Loucy (cell line): ENCODE data around the gene HGFAC.

ENCODE experiments used
- H2AFZ ChIP-seq: fragments of 200-600 bp; sonication (generic); 2 replicates; pipeline ENCODE4 v1.6.0; 2016; ENCODE audit warnings: antibody characterized with exemption, mild to moderate bottlenecking, low read length, moderate library complexity
- H3F3A ChIP-seq: fragments of 200-600 bp; 2 replicates; pipeline ENCODE4 v1.6.0; 2016; ENCODE audit warnings: antibody characterized with exemption, low read depth, mild to moderate bottlenecking
- H3K27me3 ChIP-seq: fragments of 200-600 bp; sonication (generic); 2 replicates; pipeline ENCODE4 v1.6.1; 2014; ENCODE audit warnings: low read length, mild to moderate bottlenecking; ENCODE audit not compliant: insufficient read depth, poor library complexity, severe bottlenecking
- H3K36me3 ChIP-seq: fragments of 200-600 bp; sonication (generic); 2 replicates; pipeline ENCODE4 v1.6.1; 2016; ENCODE audit warnings: low read length; ENCODE audit not compliant: insufficient read depth
- H3K4me1 ChIP-seq: fragments of 200-600 bp; sonication (generic); 2 replicates; pipeline ENCODE4 v1.5.1; 2014; ENCODE audit warnings: low read length, mild to moderate bottlenecking; ENCODE audit not compliant: insufficient read depth, poor library complexity, severe bottlenecking
- H3K4me2 ChIP-seq: fragments of 200-600 bp; sonication (generic); 2 replicates; pipeline ENCODE4 v1.6.0; 2014; ENCODE audit warnings: antibody characterized with exemption, low read length, low read depth, mild to moderate bottlenecking; ENCODE audit not compliant: poor library complexity, severe bottlenecking
- H3K4me3 ChIP-seq: fragments of 200-600 bp; sonication (generic); 2 replicates; pipeline ENCODE4 v1.5.1; 2014; ENCODE audit warnings: low read length, mild to moderate bottlenecking, mixed read lengths; ENCODE audit not compliant: poor library complexity, severe bottlenecking
- H3K79me2 ChIP-seq: fragments of 200-600 bp; sonication (generic); 2 replicates; pipeline ENCODE4 v1.6.1; 2014; ENCODE audit warnings: low read length; ENCODE audit not compliant: insufficient read depth
- H3K9ac ChIP-seq: fragments of 200-600 bp; sonication (generic); 2 replicates; pipeline ENCODE4 v1.6.0; 2014; ENCODE audit warnings: mild to moderate bottlenecking, low read depth, low read length, moderate library complexity; ENCODE audit not compliant: poor library complexity, severe bottlenecking
- H3K9me2 ChIP-seq: fragments of 200-600 bp; sonication (generic); replicated peaks from 2 replicates; pipeline ENCODE4 v1.6.1; 2016; ENCODE audit warnings: low read depth, low read length, mixed read lengths
- H3K9me3 ChIP-seq: fragments of 200-600 bp; sonication (generic); 2 replicates; pipeline ENCODE4 v1.6.1; 2014; ENCODE audit warnings: mild to moderate bottlenecking, antibody characterized with exemption, low read length, low read depth; ENCODE audit not compliant: insufficient read depth
- H4K20me1 ChIP-seq: fragments of 200-600 bp; sonication (generic); 2 replicates; pipeline ENCODE4 v1.6.0; 2014; ENCODE audit warnings: antibody characterized with exemption, low read length, mild to moderate bottlenecking; ENCODE audit not compliant: insufficient read depth, poor library complexity, severe bottlenecking
- EZH2phosphoT487 ChIP-seq: fragments of 200-600 bp; IDR thresholded peaks from 2 replicates; pipeline ENCODE4 v1.6.1; 2018; ENCODE audit warnings: antibody characterized with exemption, mild to moderate bottlenecking, moderate library complexity, borderline replicate concordance
- TF ChIP-seq, protein P1 (sequence below): fragments of 200-600 bp; sonication (generic); conservative IDR thresholded peaks from 2 replicates; pipeline ENCODE4 v1.5.1; 2014; ENCODE audit warnings: mild to moderate bottlenecking, antibody characterized with exemption, low read length

HGFAC gene

GRCh38 chr4:3492741-3493719 lies 51.3 kb downstream of the HGFAC start:
- Histone ChIP-seq H3K79me2 (no peaks in the 10 kb centered on the region), H3K36me3 (no peaks in the 10 kb centered on the region), H3K4me3 (no peak overlapping the region), H3F3A (no peaks in the 10 kb centered on the region), H4K20me1 (no peaks in the 10 kb centered on the region), H3K9ac (no peak overlapping the region), H3K9me2 (no peaks in the 10 kb centered on the region), H3K27me3 (no peaks in the 10 kb centered on the region), H3K9me3 (no peaks in the 10 kb centered on the region), H2AFZ (no peak overlapping the region), H3K4me1 (no peaks in the 10 kb centered on the region), H3K4me2 (no peak overlapping the region)
- TF ChIP-seq EZH2phosphoT487, result no peak
- TF ChIP-seq, protein P1, sequence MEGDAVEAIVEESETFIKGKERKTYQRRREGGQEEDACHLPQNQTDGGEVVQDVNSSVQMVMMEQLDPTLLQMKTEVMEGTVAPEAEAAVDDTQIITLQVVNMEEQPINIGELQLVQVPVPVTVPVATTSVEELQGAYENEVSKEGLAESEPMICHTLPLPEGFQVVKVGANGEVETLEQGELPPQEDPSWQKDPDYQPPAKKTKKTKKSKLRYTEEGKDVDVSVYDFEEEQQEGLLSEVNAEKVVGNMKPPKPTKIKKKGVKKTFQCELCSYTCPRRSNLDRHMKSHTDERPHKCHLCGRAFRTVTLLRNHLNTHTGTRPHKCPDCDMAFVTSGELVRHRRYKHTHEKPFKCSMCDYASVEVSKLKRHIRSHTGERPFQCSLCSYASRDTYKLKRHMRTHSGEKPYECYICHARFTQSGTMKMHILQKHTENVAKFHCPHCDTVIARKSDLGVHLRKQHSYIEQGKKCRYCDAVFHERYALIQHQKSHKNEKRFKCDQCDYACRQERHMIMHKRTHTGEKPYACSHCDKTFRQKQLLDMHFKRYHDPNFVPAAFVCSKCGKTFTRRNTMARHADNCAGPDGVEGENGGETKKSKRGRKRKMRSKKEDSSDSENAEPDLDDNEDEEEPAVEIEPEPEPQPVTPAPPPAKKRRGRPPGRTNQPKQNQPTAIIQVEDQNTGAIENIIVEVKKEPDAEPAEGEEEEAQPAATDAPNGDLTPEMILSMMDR, result no peak

DNA sequence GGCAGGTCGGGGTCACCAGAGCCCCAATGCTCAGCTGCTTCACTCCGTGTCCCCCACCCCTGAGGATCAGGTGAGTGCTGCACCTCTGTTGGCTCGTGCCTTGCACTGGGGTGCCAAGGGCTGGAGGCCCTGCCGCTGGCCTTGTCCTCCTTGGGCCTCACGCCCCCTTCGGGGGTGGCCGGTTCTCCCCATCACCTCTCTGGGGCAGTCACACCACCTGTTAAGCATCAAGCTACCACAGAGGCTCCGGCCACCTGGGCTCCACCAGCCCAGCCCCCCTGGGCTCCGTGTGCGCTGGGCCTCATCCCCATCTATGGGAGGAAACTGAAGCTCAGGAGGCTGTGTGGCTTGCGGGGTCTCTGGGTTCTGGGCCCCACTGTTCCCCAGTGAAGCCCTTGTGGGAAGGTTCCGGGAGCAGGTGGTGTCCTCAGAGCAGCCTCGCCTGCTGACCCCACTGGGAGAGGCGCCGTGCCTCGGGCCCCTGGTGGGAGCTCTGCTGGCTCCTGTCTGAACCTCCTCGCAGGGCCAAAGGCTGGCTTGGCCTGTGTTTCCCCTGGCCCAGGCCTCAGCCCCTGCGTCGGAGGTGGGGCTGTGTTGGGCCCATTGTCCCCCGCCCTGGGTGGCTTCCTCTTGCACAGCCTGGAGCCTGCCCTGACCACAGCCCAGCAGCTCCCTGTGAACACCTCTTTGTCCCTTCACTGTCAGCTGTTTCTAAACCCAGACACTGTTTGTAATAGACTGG lies 52.1 kb downstream of the HGFAC start:
- Histone ChIP-seq H2AFZ (no peak overlapping the region), H3K4me3 (no peak overlapping the region), H3K36me3 (no peaks in the 10 kb centered on the region), H3K9me3 (no peaks in the 10 kb centered on the region), H3K4me2 (no peak overlapping the region), H3K4me1 (no peaks in the 10 kb centered on the region), H3K27me3 (no peaks in the 10 kb centered on the region), H3F3A (no peaks in the 10 kb centered on the region), H4K20me1 (no peaks in the 10 kb centered on the region), H3K9me2 (no peaks in the 10 kb centered on the region), H3K9ac (no peak overlapping the region), H3K79me2 (no peaks in the 10 kb centered on the region)
- TF ChIP-seq, protein P1, result no peak
- TF ChIP-seq EZH2phosphoT487, result no peak

GRCh38 chr4:3494462-3494871 lies 52.7 kb downstream of the HGFAC start:
- Histone ChIP-seq H2AFZ (no peak overlapping the region), H3K79me2 (no peaks in the 10 kb centered on the region), H3K36me3 (no peaks in the 10 kb centered on the region)

More at GRCh38 chr4:3494462-3494871, 52.7 kb downstream of the HGFAC start:
- TF ChIP-seq, protein P1, result no peak
- TF ChIP-seq EZH2phosphoT487, result no peak
- Histone ChIP-seq H3K9ac (no peak overlapping the region), H3K4me3 (no peak overlapping the region), H3K27me3 (no peaks in the 10 kb centered on the region), H3K4me1 (no peaks in the 10 kb centered on the region), H4K20me1 (no peaks in the 10 kb centered on the region), H3K9me2 (no peaks in the 10 kb centered on the region), H3F3A (no peaks in the 10 kb centered on the region), H3K9me3 (no peaks in the 10 kb centered on the region), H3K4me2 (no peak overlapping the region)
